Measurements from ENCODE around the gene SH2D6.

- TF ChIP-seq CTCF (IDR thresholded peaks at IDR 0.05; ENCODE audit: control extremely low read depth in 1 of 3, insufficient read depth in 1 of 3, low read depth in 1 of 3, low read length in 3 of 3) (no peak), MAX (IDR thresholded peaks at IDR 0.05) (no peak), ATF2 (IDR thresholded peaks at IDR 0.05; ENCODE audit: low read length) (no peak), SIN3A (conservative IDR thresholded peaks at IDR 0.05 in 1 of 2, IDR thresholded peaks at IDR 0.05 in 1 of 2; ENCODE audit: low read depth in 1 of 2, low read length in 2 of 2) (no peak), POLR2AphosphoS5 (IDR thresholded peaks at IDR 0.05; ENCODE audit: low read depth, low read length) (no peak), USF2 (IDR thresholded peaks at IDR 0.05; ENCODE audit: low read length) (no peak), POLR2A (IDR thresholded peaks at IDR 0.05; ENCODE audit: control extremely low read depth in 1 of 2, low read depth in 2 of 2, low read length in 2 of 2) (no peak), EZH2 (IDR thresholded peaks at IDR 0.05; ENCODE audit: low read depth, low read length, severe bottlenecking) (no peak)
Observed at GRCh38 chr2:85383850-85384249, 34.7 kb upstream of the SH2D6 start.

Data from H1 (cell line).